GM23338 (cell line): ENCODE results near the gene PLEKHJ1. TPM values are rescaled to one million over a fixed set of nuclear protein-coding genes. Genes with fewer than 3 reads are reported as not detected.

Source experiments
- ATAC-seq: fragments of 200-7000 bp; cut with Tn5 transposase; 3 replicates; pipeline ENCODE4 v1.9.1; 2020
- DNase-seq: peaks from one replicate; pipeline ENCODE4 v3.0.0-alpha.2; 2015; ENCODE audit warnings: low spot score
- H2AFZ ChIP-seq: fragments of 200-600 bp; sonication (generic); 2 replicates; pipeline ENCODE4 v1.8.0; 2016; ENCODE audit warnings: antibody characterized with exemption, mild to moderate bottlenecking, moderate library complexity
- H3F3A ChIP-seq: fragments of 200-600 bp; sonication (generic); replicated peaks from 2 replicates; pipeline ENCODE4 v1.8.0; 2017; ENCODE audit warnings: antibody characterized with exemption, mixed run types, low read depth
- H3K27ac ChIP-seq: fragments of 200-600 bp; sonication (generic); 2 replicates; pipeline ENCODE4 v1.6.1; 2016; ENCODE audit warnings: low read depth
- H3K27me3 ChIP-seq: fragments of 200-600 bp; sonication (generic); 2 replicates; pipeline ENCODE4 v1.8.0; 2016; ENCODE audit warnings: mild to moderate bottlenecking, mixed run types, moderate library complexity; ENCODE audit not compliant: insufficient read depth
- H3K36me3 ChIP-seq: fragments of 200-600 bp; sonication (generic); 2 replicates; pipeline ENCODE4 v1.8.0; 2016; ENCODE audit warnings: mild to moderate bottlenecking; ENCODE audit not compliant: insufficient read depth
- H3K4me1 ChIP-seq: fragments of 200-600 bp; sonication (generic); 2 replicates; pipeline ENCODE4 v1.8.0; 2016; ENCODE audit warnings: mild to moderate bottlenecking, moderate library complexity; ENCODE audit not compliant: insufficient read depth
- H3K4me2 ChIP-seq: fragments of 200-600 bp; sonication (generic); 2 replicates; pipeline ENCODE4 v1.7.1; 2017; ENCODE audit warnings: mixed run types
- H3K4me3 ChIP-seq: fragments of 200-600 bp; sonication (generic); 2 replicates; pipeline ENCODE4 v1.6.1; 2016; ENCODE audit warnings: mixed run types
- H3K79me2 ChIP-seq: fragments of 200-600 bp; sonication (generic); replicated peaks from 2 replicates; pipeline ENCODE4 v1.8.0; 2017; ENCODE audit warnings: mild to moderate bottlenecking; ENCODE audit not compliant: insufficient read depth
- H3K9me2 ChIP-seq: fragments of 200-600 bp; sonication (generic); 2 replicates; pipeline ENCODE4 v1.8.0; 2017; ENCODE audit not compliant: insufficient read depth
- H4K20me1 ChIP-seq: fragments of 200-600 bp; sonication (generic); replicated peaks from 2 replicates; pipeline ENCODE4 v1.8.0; 2017; ENCODE audit warnings: mild to moderate bottlenecking; ENCODE audit not compliant: insufficient read depth
- H3K27ac Mint-ChIP-seq: 2 replicates; pipeline ENCODE4 v1.8.0; 2020; ENCODE audit warnings: inconsistent platforms, mild to moderate bottlenecking, moderate library complexity, mixed read lengths
- H3K27me3 Mint-ChIP-seq: 3 replicates; pipeline ENCODE4 v1.8.0; 2022; ENCODE audit warnings: low read depth, mild to moderate bottlenecking, moderate library complexity, mixed read lengths, inconsistent platforms; ENCODE audit not compliant: insufficient read depth, poor library complexity
- H3K36me3 Mint-ChIP-seq: 3 replicates; pipeline ENCODE4 v1.8.0; 2021; ENCODE audit warnings: low read depth, mild to moderate bottlenecking, inconsistent platforms, moderate library complexity, mixed read lengths
- H3K4me1 Mint-ChIP-seq: 3 replicates; pipeline ENCODE4 v1.8.0; 2020; ENCODE audit warnings: mild to moderate bottlenecking, inconsistent platforms, mixed read lengths
- H3K4me3 Mint-ChIP-seq: 3 replicates; pipeline ENCODE4 v1.8.0; 2021; ENCODE audit warnings: moderate library complexity, mild to moderate bottlenecking, inconsistent platforms, mixed read lengths
- H3K9me3 Mint-ChIP-seq: 3 replicates; pipeline ENCODE4 v1.8.0; 2020; ENCODE audit warnings: moderate library complexity, mild to moderate bottlenecking, inconsistent platforms, mixed read lengths
- CREB1 ChIP-seq: fragments of 250-450 bp; sonication (Bioruptor Pico); IDR thresholded peaks from 2 replicates; pipeline ENCODE4 v1.5.0; 2020; ENCODE audit warnings: low read depth, mild to moderate bottlenecking, moderate library complexity
- CTCF ChIP-seq, 2 experiments: fragments of 200-600 bp in 1 of 2; sonication (generic) in 1 of 2; conservative IDR thresholded peaks; 2 replicates each; pipeline versions ENCODE4 v1.5.1 to v1.6.1; 2016 to 2017; ENCODE audit warnings: antibody characterized with exemption in 2 of 2, low read depth in 2 of 2, mild to moderate bottlenecking in 2 of 2, moderate library complexity in 1 of 2
- ETS1 ChIP-seq: IDR thresholded peaks from 2 replicates; pipeline ENCODE4 v1.6.1; 2016; ENCODE audit warnings: antibody characterized with exemption
- EZH2 ChIP-seq: fragments of 200-600 bp; sonication (generic); IDR thresholded peaks from one replicate; pipeline ENCODE4 v1.8.0; 2017; ENCODE audit warnings: antibody characterized with exemption, mild to moderate bottlenecking, low read depth; ENCODE audit not compliant: unreplicated experiment
- NANOG ChIP-seq: IDR thresholded peaks from 2 replicates; pipeline ENCODE4 v1.6.1; 2016; ENCODE audit warnings: antibody characterized with exemption, borderline replicate concordance
- POLR2AphosphoS5 ChIP-seq: IDR thresholded peaks from 2 replicates; pipeline ENCODE4 v1.6.1; 2016; ENCODE audit warnings: antibody characterized with exemption, low read depth
- REST ChIP-seq: IDR thresholded peaks from one replicate; pipeline ENCODE4 v1.6.1; 2018; ENCODE audit warnings: antibody characterized with exemption; ENCODE audit not compliant: unreplicated experiment
- STAT1 ChIP-seq: IDR thresholded peaks from one replicate; pipeline ENCODE4 v1.6.1; 2016; ENCODE audit warnings: antibody characterized with exemption; ENCODE audit not compliant: unreplicated experiment
- ZNF114 ChIP-seq: fragments of 250-450 bp; sonication (Bioruptor Pico); IDR thresholded peaks from 2 replicates; pipeline ENCODE4 v1.5.0; 2020; ENCODE audit warnings: mild to moderate bottlenecking, moderate library complexity
- polyA plus RNA-seq: library from polyadenylated mRNA; unstranded; fragments of >200 nt; fragmentation: Nextera tagmentation; extraction: Ambion mirVana; gene quantifications from 2 replicates; pipeline ENCODE4 v1.2.1, GENCODE V29; 2016
- total RNA-seq: library from RNA; depleted of rRNA; stranded (reverse); fragments of >200 nt; shearing (Covaris generic); gene quantifications from 2 replicates; pipeline ENCODE4 v1.2.3, GENCODE V29; 2014

PLEKHJ1 gene
- total and polyA plus RNA-seq, 2 experiments from 2014 or later: 146 to 210 TPM

GRCh38 chr19:2271234-2272103 is 35.3 kb upstream of the PLEKHJ1 start (continued):
- TF ChIP-seq POLR2AphosphoS5 (no peak; the same call in 1 of the 2 replicates), STAT1 (no peak), CTCF (conservative IDR thresholded peaks at IDR 0.05; ENCODE audit: low read depth in 2 of 2) (no peak), NANOG (no peak), ETS1 (no peak), EZH2 (no peak), REST (no peak)

GRCh38 chr19:2270423-2271233 is 34.5 kb upstream of the PLEKHJ1 start:
- Mint-ChIP-seq H3K4me3 (peak overlapping the region; percentile 93), H3K27ac (peak overlapping the region; percentile 75; the same call in 1 of the 2 replicates), H3K4me1 (peaks cover 25% of the 10 kb centered on the region), H3K36me3 (peaks cover 37% of the 10 kb centered on the region), H3K27me3 (peaks cover 30% of the 10 kb centered on the region), H3K9me3 (peaks cover 7% of the 10 kb centered on the region; the same call in 2 of the 3 replicates)
- no peak overlapping the region for H2AFZ ChIP-seq
- peaks cover 18% of the 10 kb centered on the region for H3K4me1 ChIP-seq
- no peaks in the 10 kb centered on the region for H3K9me2 ChIP-seq
- peak; percentile 3; the same call in 2 of the 3 replicates for ATAC-seq
- peaks cover 27% of the 10 kb centered on the region for H4K20me1 ChIP-seq
- H3K27ac ChIP-seq: peak overlapping the region; percentile 85
- peak overlapping the region; percentile 89 for H3K4me2 ChIP-seq
- DNase-seq: peak; percentile 56
- H3K27me3 ChIP-seq: no peaks in the 10 kb centered on the region
- peaks cover 4% of the 10 kb centered on the region; the same call in 1 of the 2 replicates for H3K36me3 ChIP-seq
- peaks cover 47% of the 10 kb centered on the region for H3K79me2 ChIP-seq
- H3F3A ChIP-seq: peaks cover 38% of the 10 kb centered on the region
- peak overlapping the region; percentile 98 for H3K4me3 ChIP-seq
- TF ChIP-seq NANOG (no peak), CREB1 (CRISPR knock-in tag) (no peak), REST (no peak), CTCF (conservative IDR thresholded peaks at IDR 0.05; ENCODE audit: low read depth in 2 of 2) (no peak), ETS1 (no peak), EZH2 (no peak), ZNF114 (CRISPR knock-in tag) (no peak)
